ENCODE results near the gene FEZF2.

The FEZF2 gene

GRCh38 chr3:62373215-62373614 is at the start of gene FEZF2:
TSS of gene FEZF2 (minus strand) at chr3:62373550. CDS start at chr3:62372868, 682 bp downstream.
- DNase-seq (ENCODE audit: low spot score): no peak

- no peak for DNase-seq (ENCODE audit: low spot score)
These were observed 47.9 kb upstream of the FEZF2 start for GRCh38 chr3:62421207-62421606.

GRCh38 chr3:62416144-62416543 is 42.8 kb upstream of the FEZF2 start:
- DNase-seq (ENCODE audit: low spot score): no peak

GRCh38 chr3:62415312-62415801 is 42.0 kb upstream of the FEZF2 start:
- no peak for DNase-seq (ENCODE audit: low spot score)

GRCh38 chr3:62414786-62415185 is 41.4 kb upstream of the FEZF2 start:
- DNase-seq (ENCODE audit: low spot score): no peak

GRCh38 chr3:62413687-62414086 is 40.3 kb upstream of the FEZF2 start:
- DNase-seq (ENCODE audit: low spot score): no peak

- DNase-seq (ENCODE audit: low spot score): no peak
These were observed 33.6 kb upstream of the FEZF2 start for GRCh38 chr3:62406945-62407344.

- DNase-seq (ENCODE audit: low spot score): no peak
These were observed 32.2 kb upstream of the FEZF2 start for GRCh38 chr3:62405566-62405965.

GRCh38 chr3:62405135-62405534 is 31.8 kb upstream of the FEZF2 start:
- no peak for DNase-seq (ENCODE audit: low spot score)

GRCh38 chr3:62404321-62404720 is 31.0 kb upstream of the FEZF2 start:
- no peak for DNase-seq (ENCODE audit: low spot score)

- no peak for DNase-seq (ENCODE audit: low spot score)
These were observed 30.4 kb upstream of the FEZF2 start for GRCh38 chr3:62403765-62404164.

GRCh38 chr3:62392626-62393292 is 19.4 kb upstream of the FEZF2 start:
- DNase-seq (ENCODE audit: low spot score): no peak

GRCh38 chr3:62387251-62387650 is 13.9 kb upstream of the FEZF2 start:
- no peak for DNase-seq (ENCODE audit: low spot score)

- no peak for DNase-seq (ENCODE audit: low spot score)
These were observed 6.0 kb upstream of the FEZF2 start for GRCh38 chr3:62379321-62379798.

GRCh38 chr3:62378921-62379320 is 5.6 kb upstream of the FEZF2 start:
- no peak for DNase-seq (ENCODE audit: low spot score)

GRCh38 chr3:62378311-62378789 is 5.0 kb upstream of the FEZF2 start:
- DNase-seq (ENCODE audit: low spot score): no peak

- DNase-seq (ENCODE audit: low spot score): no peak
These were observed 3.8 kb upstream of the FEZF2 start for GRCh38 chr3:62376906-62377877.

GRCh38 chr3:62376454-62376720 is 3.0 kb upstream of the FEZF2 start:
- no peak for DNase-seq (ENCODE audit: low spot score)

- no peak for DNase-seq (ENCODE audit: low spot score)
These were observed 2.5 kb upstream of the FEZF2 start for GRCh38 chr3:62375655-62376453.

GRCh38 chr3:62374341-62375218 is 1.2 kb upstream of the FEZF2 start:
- no peak for DNase-seq (ENCODE audit: low spot score)

- no peak for DNase-seq (ENCODE audit: low spot score)
These were observed 474 bp upstream of the FEZF2 start for GRCh38 chr3:62373714-62374333.
